HG02973 (cell line): ENCODE data around the gene SSC5D.
"Not testable (repeated sequence)": the region's sequence is repeated elsewhere in the genome, so short reads cannot be mapped to it uniquely, and the experiment has no call there.

Experiments used
- ATAC-seq: cut with Tn5 transposase; IDR thresholded peaks from one replicate; pipeline ENCODE4 v1.9.1; 2021; ENCODE audit warnings: moderate library complexity; ENCODE audit not compliant: unreplicated experiment

SSC5D gene

DNA sequence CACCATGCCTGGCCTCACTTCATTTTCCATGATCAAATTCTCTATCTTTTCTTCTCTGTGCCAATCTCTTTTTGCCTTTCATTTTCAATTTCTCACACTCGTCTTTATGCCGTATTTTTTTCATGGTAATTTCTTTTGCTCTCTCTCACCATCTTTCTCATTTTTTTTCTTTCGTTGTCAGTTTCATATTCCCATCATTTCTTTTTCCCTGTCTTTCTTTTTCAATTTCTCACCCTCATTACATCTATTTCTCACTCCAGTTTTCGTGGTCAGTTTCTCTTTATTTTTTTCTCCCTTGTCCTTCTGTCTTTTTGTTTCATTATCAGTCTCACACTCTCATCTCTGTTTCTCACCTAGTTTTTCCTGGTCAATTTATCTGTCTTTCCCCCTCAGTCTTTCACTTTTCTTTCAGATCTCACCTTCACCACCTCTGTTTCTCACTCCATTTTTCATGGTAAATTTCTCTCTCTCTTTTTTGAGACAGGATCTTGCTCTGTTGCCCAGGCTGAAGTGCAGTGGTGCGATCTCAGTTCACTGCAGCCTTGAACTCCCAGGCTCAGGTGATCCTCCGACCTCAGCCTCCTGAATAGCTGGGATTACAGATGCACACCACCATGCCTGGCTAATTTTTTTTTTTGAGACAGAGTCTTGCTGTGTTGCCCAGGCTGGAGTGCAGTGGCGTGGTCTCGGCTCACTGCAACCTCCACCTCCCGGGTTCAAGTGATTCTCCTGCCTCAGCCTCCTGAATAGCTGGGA is 14.1 kb downstream of the SSC5D start:
- ATAC-seq = no peak

DNA sequence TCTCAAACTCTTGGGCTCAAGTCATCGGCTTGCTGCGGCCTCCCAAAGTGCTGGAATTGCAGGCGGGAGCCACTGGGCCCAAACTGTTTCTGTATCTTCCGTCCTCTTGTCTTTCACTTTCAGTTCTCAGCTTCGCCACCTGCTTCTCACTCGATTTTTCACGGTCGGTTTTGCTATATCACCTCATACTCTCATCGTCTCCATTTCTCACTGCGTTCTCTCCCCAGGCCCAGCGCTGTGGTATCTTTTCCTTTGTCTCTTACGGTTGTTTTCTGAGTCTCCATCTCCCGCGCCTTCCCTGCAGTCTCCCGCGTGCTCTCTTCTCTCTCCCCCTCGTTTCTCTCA is 14.9 kb downstream of the SSC5D start:
- ATAC-seq = no peak

DNA sequence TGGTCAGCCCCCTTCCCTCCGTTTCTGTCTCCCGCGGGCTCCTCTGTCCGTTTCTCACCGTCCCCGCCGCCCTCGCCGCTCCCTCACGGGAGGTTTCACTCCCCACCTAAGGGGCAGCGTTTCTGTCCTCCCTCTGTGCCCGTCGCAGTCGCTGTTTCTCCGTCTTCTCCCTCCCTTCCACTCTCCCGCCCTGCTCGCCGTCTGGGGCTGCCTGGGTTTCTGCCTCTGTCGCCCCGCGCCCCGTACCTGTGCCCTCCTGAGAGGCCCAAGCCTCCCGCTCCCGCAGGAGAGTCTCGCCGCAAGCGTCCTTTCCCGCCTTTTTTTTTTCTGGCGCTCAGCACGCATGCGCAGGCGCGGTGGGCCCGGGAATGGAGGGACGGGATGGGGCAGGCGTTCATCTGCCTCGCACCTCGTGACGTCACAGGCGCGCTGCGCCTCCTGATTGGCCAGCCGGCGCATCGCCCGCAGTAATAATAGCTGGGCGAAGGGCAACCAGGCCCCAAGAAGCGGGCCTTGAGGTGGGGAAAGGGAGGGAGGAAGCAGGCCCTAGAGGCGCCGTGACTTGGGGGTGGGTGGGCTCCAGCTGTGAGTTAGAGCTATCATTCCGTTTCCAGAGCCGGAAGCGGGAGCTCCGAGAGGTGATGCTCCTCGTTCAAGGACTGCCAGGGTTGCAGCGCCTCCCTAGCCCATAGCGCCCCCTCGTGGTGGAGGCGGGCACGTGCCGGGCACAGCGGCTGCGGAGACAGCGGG is 15.4 kb downstream of the SSC5D start:
- peak; percentile 81 for ATAC-seq

DNA sequence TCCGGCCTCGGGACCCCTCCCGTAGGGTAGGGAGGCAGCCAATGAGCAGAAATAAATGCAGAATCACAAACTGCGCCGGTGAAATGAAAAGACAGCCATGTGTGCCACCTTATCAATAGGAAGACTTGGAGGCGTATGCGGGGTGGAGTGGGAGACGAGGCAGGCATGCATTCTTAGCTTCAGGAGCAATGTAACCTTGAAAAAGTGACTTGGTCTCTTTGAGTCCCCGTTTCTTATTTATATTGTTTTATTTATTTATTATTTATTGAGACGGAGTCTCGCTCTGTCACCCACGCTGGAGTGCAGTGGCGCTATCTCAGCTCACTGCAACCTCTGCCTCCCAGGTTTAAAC is 16.0 kb downstream of the SSC5D start:
- no peak for ATAC-seq

DNA sequence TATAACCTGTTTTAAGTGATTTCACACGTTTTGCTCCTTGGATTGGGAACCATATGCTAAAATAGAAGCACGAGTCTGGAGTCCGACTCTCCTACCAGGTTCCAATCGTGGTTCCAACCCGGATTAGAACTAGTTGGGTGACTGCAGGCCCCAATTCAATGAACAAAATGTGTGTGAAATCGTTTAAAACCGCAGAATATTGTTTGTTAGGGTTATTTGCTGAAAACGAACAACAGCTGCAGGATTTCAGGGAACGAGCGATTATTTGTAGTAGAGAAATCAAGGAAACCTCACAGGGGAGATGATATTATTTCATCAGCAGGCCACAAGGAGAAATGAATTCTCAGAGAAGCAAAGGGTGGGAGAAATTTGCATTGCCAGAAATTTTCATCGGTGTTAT is 16.7 kb downstream of the SSC5D start:
- ATAC-seq = no peak

DNA sequence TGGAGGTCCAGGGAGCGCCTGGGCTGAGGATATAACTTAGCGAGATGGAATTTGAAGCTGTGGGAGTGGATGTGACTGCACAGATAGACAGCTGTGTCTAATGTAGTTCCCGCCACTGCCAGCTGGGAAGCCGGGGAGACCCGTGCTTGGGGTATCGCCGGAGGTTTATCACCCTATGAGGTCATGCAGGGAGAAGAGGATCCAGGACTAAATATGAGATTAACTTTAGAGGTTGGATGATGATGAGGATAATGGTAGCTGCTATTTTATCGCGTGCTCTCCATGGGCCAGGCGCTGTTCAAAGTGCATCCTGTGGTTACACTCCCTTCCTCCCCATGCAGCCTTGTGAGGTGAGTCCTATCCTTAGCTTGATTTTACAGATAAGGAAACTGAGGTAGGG is 19.9 kb downstream of the SSC5D start:
- ATAC-seq = no peak

DNA sequence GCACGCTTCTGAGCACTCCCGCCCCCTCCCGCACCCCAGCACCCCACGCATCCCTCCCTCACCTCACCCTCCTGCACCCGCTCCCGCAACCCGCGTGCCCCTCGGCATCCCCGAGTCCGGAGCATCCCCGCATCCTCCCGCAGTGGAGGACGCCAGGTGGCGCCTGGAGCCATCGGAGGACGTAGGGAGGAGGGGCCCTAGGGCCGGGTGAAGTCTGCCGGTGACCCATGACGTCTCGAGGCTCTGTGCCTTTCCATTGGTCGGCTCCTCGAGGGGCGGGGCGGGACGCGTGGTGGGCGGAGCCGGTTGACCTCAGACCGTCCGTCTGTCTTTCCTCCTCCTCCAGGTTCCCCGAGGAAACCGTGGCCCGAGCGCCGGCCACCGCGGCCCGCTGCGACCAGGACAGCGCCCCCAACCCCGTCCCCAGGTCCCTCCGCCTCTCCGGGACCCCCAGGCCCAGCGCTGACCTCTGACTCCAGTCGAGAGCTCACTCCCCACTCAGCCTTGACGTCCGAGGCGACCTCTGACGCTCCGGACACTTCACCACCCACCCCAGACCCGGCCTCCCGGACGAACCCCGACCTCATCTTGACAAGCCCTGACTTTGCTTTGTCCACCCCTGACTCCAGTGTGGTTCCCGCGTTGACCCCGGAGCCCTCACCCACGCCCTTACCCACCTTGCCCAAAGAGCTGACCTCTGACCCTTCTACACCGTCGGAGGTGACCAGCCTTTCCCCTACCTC is 28.8 kb downstream of the SSC5D start:
- ATAC-seq = peak; percentile 93

DNA sequence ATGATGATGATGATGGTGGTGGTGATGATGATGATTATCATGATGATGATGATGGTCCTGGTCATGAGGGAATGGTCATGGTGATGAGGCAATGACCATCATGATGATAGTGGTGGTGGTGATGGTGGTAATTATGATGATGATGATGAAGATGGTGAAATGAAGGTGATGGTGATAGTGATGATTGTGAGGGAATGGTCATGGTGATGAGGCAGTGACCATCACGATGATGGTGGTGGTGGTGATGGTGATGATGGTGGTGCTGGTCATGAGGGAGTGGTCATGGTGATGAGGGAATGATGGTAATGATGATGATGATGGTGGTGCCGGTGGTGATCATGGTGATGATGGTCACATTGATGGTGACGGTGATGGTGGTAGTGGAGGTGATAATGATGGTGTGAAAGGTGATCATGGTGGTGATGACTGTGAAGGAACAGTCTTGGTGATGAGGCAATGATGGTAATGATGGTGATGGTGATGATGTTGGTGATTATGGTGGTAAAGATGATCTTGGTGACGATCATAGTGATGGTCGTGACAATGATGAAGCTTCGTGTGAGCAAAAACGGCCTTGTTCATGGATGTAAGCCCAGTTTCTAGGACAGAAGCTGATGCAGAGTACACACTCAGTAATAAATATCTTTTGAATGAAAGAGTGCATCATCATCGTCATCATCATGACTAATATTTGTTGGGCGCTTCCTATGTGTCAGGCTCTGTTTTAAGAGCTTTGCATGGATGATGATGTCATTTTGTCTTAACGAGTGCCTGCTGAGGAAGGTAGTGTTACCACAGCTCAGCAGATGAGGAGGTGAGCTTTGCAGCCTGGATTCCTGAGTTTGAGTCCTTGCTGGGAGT is 31.4 kb downstream of the SSC5D start:
- no peak for ATAC-seq

DNA sequence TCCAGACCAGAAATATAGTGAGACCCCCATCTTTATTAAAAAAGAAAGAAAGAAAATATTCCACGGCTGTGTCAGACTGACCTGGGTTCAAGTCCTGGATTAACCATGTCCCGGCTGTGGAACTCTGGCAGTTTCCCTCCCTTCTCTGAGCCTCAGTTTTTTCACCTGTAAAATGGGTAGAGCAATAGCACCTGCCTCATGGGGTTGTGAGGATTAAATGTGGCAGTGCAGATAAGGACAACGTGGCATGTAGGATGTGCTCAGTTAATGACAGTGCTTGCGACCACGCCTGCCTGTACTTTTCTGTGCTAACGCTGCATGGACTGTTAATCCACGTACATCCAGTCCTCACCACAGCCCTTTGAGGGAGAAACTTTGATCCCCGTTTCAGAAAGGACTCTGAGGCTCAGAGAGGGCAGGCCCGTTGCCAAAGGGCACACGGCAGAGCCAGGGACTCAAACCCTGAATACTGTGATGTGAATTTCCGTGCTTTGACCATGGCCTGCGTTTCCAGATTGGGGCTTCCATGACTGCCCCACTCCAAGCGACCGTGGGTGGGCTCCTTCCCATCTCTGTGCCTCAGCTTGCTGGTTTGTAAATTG is 32.6 kb downstream of the SSC5D start:
- ATAC-seq = no peak

DNA sequence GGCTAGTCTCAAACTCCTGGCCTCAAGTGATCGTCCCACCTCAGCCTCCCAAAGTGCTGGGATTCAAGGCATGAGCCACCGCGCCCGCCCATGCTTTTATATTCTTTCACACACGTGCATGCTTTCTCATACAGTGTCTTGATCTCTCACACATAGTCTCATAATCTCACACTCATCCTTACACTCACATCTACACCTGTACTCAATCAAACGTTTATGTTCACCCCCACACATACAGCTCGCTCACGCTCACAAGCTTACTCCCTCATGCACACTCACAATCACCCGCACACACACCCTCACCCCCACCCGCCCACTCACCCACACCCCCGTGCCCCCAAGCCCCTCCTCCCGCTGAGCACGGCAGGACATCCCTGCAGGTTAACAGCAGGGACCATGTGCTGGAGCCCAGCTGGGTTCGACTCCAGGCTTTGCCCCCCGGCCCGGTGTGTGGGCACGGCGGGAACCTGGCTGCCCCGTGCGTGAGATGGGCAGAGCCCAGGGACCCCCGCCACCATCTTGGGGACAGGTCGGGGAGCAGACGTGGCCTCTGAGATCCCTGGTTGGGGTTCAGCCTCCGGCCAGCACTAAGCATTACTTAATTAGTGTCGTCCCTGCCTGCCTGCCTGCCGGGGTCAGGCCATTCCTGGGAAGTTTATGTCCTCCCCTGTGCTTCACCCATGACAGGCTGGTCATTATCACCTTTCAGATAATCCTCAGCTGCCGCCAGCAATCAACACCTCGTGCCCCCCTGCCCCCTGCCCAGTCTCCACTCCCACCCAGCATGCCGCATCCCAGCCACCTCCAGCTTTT is 37.3 kb downstream of the SSC5D start:
- ATAC-seq = no peak

DNA sequence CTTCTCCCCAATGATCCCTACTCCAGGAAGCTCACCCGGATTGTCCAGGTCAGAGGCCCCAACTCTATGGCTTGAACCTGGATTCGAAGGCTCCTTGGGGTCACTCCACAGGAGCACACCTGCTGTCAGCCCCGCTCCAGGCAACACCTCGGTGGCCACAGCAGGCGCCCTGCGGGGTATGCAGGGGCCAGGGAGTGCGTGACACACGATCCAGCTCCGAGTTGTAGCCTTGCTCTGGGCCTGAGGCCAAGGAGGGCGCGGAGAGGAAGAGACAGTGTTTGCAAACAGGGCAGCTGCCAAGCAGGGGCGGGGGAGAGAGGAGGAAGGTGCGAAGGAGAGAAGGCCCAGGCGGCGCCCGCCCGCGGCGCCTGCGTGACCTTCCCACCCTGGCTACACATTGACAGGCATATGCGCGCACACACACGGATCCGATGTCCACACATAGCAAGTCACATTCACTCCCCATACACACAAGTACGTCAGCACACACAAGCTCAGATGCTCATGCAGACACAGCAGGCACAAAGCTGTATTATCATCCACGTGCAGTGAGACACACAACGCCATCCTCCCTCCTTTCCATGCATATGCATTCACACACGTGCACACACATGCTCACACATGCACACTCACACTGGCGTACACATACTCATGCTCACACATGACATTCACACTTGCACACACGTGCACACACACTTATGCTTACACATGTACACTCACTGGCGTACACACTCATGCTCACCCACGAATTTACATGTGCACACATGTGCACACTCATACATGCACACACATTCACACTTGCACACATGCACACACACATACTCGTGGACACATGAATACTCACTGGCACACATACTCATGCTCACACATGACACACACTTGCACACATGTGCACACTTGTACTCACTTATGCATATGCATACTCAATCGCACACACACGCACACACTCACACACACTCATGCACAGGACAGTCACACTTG is 38.3 kb downstream of the SSC5D start:
- ATAC-seq = no peak

DNA sequence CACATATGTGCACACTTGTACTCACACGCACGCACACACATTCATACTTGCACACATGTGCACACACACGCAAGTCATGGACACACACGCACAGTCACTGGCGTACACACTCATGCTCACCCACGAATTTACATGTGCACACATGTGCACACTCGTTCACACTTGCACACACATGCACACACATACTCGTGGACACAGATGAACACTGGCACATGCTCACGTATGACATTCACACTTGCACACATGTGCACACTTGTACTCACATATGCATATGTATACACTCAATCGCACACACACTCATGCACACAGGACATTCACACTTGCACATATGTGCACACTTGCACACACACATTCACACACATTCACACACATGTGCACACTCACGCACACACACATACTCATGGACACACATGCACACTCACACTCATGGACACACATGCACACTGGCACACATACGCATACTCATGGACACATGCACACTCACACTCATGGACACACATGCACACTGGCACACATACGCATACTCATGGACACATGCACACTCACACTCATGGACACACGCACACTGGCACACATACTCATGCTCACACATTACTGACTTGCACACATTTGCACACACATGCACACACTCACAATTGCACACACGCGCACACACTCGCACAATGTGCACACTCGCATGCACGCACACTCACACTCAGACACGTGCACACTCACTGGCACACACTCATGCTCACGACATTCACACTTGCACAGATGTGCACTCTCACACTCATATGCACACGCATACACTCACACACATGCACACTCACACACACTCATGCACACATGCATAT is 39.2 kb downstream of the SSC5D start:
- no peak for ATAC-seq

DNA sequence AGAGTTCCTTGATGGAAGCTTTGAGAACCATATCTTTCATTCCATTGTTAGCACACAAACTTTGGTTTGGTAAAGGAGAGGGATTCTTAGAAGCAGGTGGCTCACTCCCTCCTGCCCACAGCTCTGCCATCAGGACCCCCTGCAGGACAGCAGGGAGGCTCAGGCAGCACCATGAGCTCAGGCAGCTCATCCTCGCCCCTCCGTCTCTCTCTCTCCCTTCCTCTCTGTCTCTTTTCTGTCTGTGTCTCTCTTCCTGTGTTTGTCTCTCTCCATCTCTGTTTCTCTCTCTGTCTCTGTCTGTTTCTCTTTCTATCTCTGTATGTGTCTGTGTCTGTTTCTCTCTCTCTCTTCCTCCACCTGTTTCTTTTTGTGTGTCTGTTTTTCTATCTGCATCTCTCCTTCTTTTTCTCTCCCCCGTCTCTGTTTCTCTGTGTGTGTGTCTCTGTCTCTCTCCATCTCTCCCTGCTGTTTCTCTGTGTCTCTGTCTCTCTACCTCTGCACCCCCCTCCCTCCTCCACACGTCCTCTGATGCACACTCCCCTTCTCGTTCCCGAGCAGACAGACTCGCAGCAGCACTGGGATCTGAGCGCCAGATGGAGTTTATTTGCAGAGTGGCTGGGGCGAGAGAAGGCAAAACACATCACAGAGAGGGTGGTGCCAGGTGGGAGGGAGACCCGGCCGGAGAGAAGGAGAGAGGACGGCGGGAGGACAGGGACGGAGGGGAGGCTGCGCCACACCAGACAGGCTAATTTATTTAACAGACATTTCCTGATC is 40.0 kb downstream of the SSC5D start:
- ATAC-seq = no peak

DNA sequence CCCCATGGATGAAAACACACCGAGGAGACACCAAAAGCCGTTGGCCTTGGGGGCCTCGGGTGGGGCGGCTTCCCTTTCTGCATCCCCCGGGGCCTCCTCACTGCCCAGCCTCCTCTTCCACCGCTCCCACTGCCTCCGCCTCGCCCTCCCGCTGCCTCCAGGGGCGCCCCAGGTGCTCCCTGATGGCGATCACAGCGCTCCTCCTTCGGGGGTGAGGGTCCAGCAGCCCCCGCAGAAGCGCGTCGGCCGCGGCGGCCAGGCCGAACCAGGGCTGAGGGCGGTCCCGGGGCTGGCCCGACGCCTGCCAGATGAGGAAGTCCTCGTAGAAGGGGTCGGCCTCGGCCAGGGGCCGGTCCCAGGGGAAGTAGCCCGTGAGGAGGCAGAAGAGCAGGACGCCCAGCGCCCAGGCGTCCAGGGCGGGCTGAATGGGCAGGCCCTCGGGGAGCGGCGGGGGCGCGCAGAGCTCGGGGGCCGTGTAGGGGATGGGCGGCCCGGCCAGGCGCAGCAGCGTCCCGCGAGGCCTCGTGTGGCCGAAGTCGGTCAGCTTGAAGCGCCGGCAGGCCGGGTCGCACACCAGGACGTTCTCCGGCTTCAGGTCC is 41.5 kb downstream of the SSC5D start:
- ATAC-seq = no peak

DNA sequence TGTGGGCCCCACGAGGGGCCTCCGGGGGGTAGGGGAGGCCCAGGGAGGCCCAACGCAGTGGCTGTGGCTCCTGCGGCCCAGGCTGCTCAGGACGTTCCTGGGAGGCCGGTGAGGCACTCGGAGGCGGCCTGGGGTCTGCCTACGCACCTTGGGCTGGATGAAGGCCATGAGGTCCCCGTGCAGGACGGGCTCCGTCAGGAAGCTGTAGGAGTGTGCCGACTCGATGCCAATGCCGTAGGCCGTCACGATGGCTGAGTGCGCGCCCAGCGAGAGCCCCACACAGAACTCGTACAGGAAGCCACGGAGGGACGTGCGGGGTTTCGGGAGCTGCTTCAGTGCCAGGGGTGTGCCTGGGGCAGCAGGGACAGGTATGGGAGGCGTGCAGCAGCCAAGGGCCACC is 42.8 kb downstream of the SSC5D start:
- ATAC-seq = no peak

DNA sequence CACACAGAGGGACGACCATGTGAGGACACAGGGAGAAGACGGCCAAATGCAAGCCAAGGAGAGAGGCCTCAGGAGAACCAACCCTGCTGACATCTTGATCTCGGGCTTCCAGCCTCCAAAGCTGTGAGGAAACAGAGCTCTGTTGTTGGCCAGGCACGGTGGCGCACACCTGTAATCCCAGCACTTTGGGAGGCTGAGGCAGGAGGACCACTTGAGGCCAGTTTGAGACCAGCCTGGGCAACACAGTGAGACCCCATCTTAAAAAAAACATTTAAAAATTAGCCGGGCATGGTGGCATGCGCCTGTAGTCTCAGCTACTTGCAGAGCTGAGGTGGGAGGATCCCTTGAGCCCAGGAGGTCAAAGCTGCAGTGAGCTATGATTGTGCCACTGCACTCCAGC is 46.0 kb downstream of the SSC5D start:
- ATAC-seq = not testable (repeated sequence)
